HFF-Myc (cell line): ENCODE data around the gene ETV4.

Experiments used
- DNase-seq: peaks from one replicate; pipeline ENCODE4 v3.0.0-alpha.2; 2011; ENCODE audit warnings: low read depth; ENCODE audit errors: extremely low read depth
- H3K4me3 ChIP-seq: replicated peaks from 2 replicates; pipeline ENCODE4 v1.5.1; 2011; ENCODE audit warnings: low read depth, mild to moderate bottlenecking, control low read depth, low read length
- TF ChIP-seq, protein P1 (sequence below): IDR thresholded peaks from 2 replicates; pipeline ENCODE4 v1.5.1; 2012; ENCODE audit warnings: mild to moderate bottlenecking, low read depth, low read length, control low read depth; ENCODE audit errors: missing control alignments

ETV4 gene

DNA sequence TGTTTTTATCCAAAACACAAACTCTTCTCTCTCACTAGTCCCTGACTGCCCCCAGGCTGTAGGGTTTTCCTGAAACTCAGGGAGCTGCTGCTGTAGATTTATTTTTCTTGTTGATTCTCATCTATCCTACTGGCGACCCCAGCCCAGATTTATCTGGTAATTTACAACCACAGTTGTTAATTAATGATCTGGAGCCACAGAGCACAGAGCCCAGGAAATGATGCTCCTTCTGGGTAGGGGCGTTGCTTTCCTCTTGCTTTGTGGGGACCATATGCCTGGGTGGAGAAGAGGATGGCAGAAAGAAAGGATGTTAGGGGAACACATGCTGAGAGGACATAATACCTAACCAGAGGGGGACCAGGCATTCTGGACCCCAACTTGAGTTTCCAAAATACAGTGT lies 7.4 kb upstream of the ETV4 start:
- no peak overlapping the region for H3K4me3 ChIP-seq
- TF ChIP-seq, protein P1, sequence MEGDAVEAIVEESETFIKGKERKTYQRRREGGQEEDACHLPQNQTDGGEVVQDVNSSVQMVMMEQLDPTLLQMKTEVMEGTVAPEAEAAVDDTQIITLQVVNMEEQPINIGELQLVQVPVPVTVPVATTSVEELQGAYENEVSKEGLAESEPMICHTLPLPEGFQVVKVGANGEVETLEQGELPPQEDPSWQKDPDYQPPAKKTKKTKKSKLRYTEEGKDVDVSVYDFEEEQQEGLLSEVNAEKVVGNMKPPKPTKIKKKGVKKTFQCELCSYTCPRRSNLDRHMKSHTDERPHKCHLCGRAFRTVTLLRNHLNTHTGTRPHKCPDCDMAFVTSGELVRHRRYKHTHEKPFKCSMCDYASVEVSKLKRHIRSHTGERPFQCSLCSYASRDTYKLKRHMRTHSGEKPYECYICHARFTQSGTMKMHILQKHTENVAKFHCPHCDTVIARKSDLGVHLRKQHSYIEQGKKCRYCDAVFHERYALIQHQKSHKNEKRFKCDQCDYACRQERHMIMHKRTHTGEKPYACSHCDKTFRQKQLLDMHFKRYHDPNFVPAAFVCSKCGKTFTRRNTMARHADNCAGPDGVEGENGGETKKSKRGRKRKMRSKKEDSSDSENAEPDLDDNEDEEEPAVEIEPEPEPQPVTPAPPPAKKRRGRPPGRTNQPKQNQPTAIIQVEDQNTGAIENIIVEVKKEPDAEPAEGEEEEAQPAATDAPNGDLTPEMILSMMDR = no peak
- no peak for DNase-seq

DNA sequence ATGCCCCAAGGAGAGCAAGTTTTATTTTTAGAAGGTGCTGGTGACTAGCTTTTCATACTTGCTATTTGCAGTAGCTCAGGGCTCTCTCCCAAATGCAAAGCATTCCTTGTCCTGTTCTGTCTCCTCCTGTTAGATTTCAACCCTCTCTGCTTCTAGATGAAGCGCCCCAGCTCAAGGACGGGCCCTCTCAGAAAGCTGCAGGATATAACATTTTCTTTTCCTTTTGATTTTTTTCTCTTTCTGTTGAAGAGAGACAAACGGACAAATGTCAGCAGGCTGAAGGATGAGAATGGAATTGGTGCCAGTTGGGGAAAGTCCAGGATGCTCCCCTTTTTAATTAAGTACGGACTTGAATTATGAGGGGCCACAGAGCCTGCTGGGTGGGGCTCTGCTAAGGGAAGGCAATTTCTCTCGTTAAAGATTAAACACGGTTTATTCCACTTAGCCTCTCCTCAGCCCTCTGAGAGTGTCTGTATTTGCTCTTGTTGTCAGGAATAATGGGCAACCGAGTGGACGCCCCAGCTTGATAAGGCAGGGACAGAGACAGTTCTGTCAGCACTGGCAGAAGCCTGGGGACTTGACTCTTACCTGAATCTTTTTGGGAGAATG lies 6.2 kb upstream of the ETV4 start:
- TF ChIP-seq, protein P1 = no peak
- no peak overlapping the region for H3K4me3 ChIP-seq
- DNase-seq = no peak

GRCh38 chr17:43550754-43551153 lies 4.6 kb upstream of the ETV4 start:
- no peak overlapping the region for H3K4me3 ChIP-seq
- DNase-seq = no peak
- TF ChIP-seq, protein P1 = no peak

GRCh38 chr17:43549496-43549895 lies 3.4 kb upstream of the ETV4 start:
- TF ChIP-seq, protein P1 = no peak
- no peak for DNase-seq
- H3K4me3 ChIP-seq = no peak overlapping the region

DNA sequence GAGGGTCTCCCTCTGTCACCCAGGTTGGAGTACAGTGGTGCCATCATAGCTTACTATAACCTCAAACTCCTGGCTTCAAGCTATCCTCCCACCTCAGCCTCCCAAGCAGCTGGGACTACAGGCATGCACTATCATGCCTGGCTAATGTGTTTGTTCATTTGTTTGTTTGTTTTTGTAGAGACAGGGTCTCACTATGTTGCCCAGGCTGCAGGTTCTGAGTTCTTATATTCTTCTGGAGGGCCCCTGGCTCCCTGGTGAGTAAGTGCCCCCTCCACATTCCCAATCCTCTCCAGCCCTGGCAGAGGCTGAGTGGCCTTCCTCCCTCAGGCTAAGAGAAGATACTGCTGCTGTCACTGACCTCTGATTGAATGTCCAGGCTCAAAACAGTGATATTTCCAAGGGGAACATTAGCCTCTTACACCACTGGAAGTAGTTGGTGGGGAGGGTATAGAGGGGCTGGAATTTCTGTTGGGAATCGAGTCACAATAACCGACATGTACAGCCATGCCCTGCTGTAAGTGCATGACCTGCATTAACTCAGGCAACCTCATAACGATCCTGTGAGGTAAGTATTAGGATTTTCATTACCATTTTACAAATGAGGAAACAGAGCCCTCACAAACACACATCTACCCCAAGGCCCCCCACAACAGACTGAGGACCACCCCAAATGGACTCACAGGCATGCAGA lies 2.7 kb upstream of the ETV4 start:
- H3K4me3 ChIP-seq = no peak overlapping the region
- TF ChIP-seq, protein P1 = no peak
- no peak for DNase-seq

DNA sequence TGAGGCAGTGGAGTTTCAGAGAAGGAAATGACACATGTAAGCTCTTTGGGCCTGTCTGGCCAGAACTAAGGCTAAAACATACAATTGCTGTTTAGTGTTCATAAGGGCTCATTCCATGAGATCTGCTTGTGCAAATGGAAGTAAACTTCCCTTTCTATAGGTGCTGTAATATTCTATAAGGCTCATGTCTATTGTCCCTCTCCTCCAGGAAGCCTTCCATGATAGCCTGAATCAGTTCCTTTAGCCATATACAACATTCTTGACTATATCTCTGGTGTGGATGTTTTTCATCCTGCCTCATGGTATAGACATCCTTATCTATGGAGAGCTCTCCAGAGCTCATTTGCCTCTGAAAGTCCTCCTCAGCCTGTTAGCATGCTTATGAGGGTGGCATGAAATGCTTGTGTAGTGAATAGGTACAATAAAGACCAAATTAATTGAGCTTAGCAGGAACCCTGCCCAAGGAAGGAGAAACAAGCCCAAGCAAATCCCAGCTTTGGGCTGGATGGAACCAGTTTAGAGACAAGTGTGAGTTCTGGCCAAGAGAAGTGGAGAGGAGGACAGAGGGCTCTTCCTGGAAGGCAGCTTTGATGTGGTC lies 1.6 kb upstream of the ETV4 start:
- TF ChIP-seq, protein P1 = no peak
- no peak for DNase-seq
- H3K4me3 ChIP-seq = no peak overlapping the region
